Measurements from ENCODE around the gene ALPK1. TPM values are rescaled to one million over a fixed set of nuclear protein-coding genes. Genes with fewer than 3 reads are reported as not detected.

The ALPK1 gene
- total RNA-seq, 1 experiment from 2014 or later = 0.17 TPM

GRCh38 chr4:112472318-112472717, 175.1 kb downstream of the ALPK1 start:
- H4K8ac ChIP-seq (replicated peaks; ENCODE audit: insufficient read length, low read depth, low read length) = no peak overlapping the region
- no peak overlapping the region for H2AFZ ChIP-seq (ENCODE audit: low read length)
- H3K4me2 ChIP-seq (ENCODE audit: insufficient read depth, insufficient read length, low read length) = no peak overlapping the region
- H4K20me1 ChIP-seq (ENCODE audit: control insufficient read depth, insufficient read depth, insufficient read length) = no peaks in the 10 kb centered on the region
- Mint-ChIP-seq H3K4me1 (peaks cover 4 to 5% of the 10 kb centered on the region in 2 experiments; a peak in 2 of 4 replicates), H3K27ac (no peak overlapping the region), H3K27me3 (ENCODE audit: low read depth) (peaks cover 9% of the 10 kb centered on the region), H3K4me3 (no peak overlapping the region), H3K9me3 (peaks cover 0 to 4% of the 10 kb centered on the region in 2 experiments; a peak in 2 of 5 replicates), H3K36me3 (ENCODE audit: insufficient read depth in 1 of 3, low read depth in 3 of 3) (peaks cover 0 to 3% (median 0%) of the 10 kb centered on the region in 3 experiments; a peak in 1 of 7 replicates)
- no peak overlapping the region for H3K56ac ChIP-seq (ENCODE audit: insufficient read length, low read depth, low read length)
- H3K18ac ChIP-seq (ENCODE audit: insufficient read length, low read depth, low read length) = no peak overlapping the region
- H2BK20ac ChIP-seq (ENCODE audit: low read depth, low read length, poor library complexity, severe bottlenecking) = no peak overlapping the region
- no peak overlapping the region for H3K4ac ChIP-seq (ENCODE audit: low read depth, low read length)
- H4K91ac ChIP-seq (ENCODE audit: insufficient read length, low read depth, low read length) = no peak overlapping the region
- H3K9ac ChIP-seq (ENCODE audit: extremely low read depth, insufficient read length, low read length) = no peak overlapping the region
- TF ChIP-seq, protein P1, sequence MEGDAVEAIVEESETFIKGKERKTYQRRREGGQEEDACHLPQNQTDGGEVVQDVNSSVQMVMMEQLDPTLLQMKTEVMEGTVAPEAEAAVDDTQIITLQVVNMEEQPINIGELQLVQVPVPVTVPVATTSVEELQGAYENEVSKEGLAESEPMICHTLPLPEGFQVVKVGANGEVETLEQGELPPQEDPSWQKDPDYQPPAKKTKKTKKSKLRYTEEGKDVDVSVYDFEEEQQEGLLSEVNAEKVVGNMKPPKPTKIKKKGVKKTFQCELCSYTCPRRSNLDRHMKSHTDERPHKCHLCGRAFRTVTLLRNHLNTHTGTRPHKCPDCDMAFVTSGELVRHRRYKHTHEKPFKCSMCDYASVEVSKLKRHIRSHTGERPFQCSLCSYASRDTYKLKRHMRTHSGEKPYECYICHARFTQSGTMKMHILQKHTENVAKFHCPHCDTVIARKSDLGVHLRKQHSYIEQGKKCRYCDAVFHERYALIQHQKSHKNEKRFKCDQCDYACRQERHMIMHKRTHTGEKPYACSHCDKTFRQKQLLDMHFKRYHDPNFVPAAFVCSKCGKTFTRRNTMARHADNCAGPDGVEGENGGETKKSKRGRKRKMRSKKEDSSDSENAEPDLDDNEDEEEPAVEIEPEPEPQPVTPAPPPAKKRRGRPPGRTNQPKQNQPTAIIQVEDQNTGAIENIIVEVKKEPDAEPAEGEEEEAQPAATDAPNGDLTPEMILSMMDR (conservative IDR thresholded peaks at IDR 0.05) = no peak
- H3K23ac ChIP-seq (ENCODE audit: insufficient read length, low read depth, low read length) = no peak overlapping the region
- H2BK15ac ChIP-seq (ENCODE audit: low read depth, low read length) = no peak overlapping the region
- no peak overlapping the region for H2BK120ac ChIP-seq (ENCODE audit: low read depth, low read length, poor library complexity, severe bottlenecking)
- no peaks in the 10 kb centered on the region for H3K79me2 ChIP-seq (ENCODE audit: insufficient read depth, low read length)
- no peak overlapping the region for H3T11ph ChIP-seq (ENCODE audit: low read length)
- H3K27me3 ChIP-seq (ENCODE audit: insufficient read depth, low read length) = no peaks in the 10 kb centered on the region
- H2BK12ac ChIP-seq (ENCODE audit: insufficient read length, low read depth, low read length) = no peak overlapping the region
- no peak overlapping the region for H3K27ac ChIP-seq (ENCODE audit: insufficient read length, low read depth, low read length)
- no peak overlapping the region for H3K14ac ChIP-seq (ENCODE audit: insufficient read depth, low read length)
- H4K5ac ChIP-seq (ENCODE audit: insufficient read length, low read depth, low read length) = no peak overlapping the region
- H3K9me3 ChIP-seq (ENCODE audit: control insufficient read depth, low read depth, low read length) = no peaks in the 10 kb centered on the region
- H3K4me1 ChIP-seq (ENCODE audit: insufficient read depth, low read length) = no peaks in the 10 kb centered on the region
- no peak overlapping the region for H2AK5ac ChIP-seq (ENCODE audit: insufficient read length, low read length)
- H2BK5ac ChIP-seq (ENCODE audit: insufficient read length, low read length) = no peak overlapping the region
- no peaks in the 10 kb centered on the region for H3K23me2 ChIP-seq (ENCODE audit: insufficient read length, low read depth, low read length, poor library complexity, severe bottlenecking)
- H3K79me1 ChIP-seq (ENCODE audit: insufficient read depth, low read depth, low read length, poor library complexity, severe bottlenecking) = no peaks in the 10 kb centered on the region
- DNase-seq = no peak

Data from H9 (cell line).